ENCODE measurements around the gene SWSAP1. TPM values are rescaled to one million over a fixed set of nuclear protein-coding genes. Genes with fewer than 3 reads are reported as not detected.
A peak's percentile ranks its signal among the peaks of the same experiment; 100 is the strongest.

SWSAP1 gene
- total and polyA plus RNA-seq, 9 of the 15 experiments (the other 6 are each of a cell fraction or from before 2014, with no cell fraction given): 0.18 to 2.8 (median 1.7) TPM

DNA sequence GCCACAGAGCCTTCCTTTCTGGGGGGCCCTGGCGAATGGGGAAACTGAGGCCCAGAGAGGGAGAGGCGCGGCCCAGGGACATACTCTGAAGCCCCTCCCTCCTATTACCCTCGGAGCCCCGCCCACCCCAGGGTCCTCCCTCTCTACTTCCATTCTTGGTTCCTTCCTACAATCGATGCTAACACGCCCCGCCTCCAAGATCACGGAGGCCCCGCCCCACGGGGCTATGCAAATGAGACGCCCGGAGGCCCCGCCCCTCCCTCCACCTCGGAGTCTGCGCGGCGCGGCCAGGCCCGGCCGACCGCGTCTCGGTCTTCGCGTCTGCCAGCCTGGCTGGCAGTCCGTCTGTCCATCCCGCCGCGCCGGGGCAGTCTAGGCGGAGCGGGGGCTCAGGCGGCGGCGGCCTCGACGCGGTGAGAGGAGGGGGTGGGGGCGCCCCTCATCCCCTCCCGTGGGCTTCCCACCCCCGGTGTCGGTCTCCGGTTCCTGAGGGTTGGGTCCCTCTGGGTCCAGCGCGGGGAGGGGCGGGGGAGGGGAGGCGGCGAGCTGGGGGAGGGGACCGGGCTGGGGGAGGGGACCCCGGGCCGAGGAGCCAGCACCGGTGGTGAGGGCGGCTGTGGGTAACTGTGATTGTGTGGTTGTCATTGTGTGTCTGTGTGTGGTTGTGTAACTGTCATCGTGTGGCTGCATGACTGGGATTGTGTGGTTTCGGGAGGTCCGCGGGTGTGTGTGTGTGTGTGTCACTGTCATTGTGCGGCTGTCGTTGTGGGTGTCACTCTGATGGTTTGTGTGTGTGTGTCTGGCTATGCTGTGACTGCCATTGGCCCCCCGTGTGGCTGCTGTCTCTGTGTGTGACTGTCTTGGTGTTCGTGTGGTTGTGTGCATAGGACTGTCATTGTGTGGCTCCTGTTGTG is 19.0 kb upstream of the SWSAP1 start, which contains the start of gene PLPPR2 (continued):
- TF ChIP-seq, protein P1, sequence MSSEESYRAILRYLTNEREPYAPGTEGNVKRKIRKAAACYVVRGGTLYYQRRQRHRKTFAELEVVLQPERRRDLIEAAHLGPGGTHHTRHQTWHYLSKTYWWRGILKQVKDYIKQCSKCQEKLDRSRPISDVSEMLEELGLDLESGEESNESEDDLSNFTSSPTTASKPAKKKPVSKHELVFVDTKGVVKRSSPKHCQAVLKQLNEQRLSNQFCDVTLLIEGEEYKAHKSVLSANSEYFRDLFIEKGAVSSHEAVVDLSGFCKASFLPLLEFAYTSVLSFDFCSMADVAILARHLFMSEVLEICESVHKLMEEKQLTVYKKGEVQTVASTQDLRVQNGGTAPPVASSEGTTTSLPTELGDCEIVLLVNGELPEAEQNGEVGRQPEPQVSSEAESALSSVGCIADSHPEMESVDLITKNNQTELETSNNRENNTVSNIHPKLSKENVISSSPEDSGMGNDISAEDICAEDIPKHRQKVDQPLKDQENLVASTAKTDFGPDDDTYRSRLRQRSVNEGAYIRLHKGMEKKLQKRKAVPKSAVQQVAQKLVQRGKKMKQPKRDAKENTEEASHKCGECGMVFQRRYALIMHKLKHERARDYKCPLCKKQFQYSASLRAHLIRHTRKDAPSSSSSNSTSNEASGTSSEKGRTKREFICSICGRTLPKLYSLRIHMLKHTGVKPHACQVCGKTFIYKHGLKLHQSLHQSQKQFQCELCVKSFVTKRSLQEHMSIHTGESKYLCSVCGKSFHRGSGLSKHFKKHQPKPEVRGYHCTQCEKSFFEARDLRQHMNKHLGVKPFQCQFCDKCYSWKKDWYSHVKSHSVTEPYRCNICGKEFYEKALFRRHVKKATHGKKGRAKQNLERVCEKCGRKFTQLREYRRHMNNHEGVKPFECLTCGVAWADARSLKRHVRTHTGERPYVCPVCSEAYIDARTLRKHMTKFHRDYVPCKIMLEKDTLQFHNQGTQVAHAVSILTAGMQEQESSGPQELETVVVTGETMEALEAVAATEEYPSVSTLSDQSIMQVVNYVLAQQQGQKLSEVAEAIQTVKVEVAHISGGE (CRISPR knock-in tag; IDR thresholded peaks at IDR 0.05): no peak
- no peak for TF ChIP-seq TEAD2 (tag; IDR thresholded peaks at IDR 0.05)
- TF ChIP-seq SMARCB1 (IDR thresholded peaks at IDR 0.05; ENCODE audit: insufficient read length, low read depth): no peak
- TF ChIP-seq BRCA1 (IDR thresholded peaks at IDR 0.05): no peak
- no peak for TF ChIP-seq BRCA1 (CRISPR knock-in tag; IDR thresholded peaks at IDR 0.05)
- no peak for TF ChIP-seq PCBP2 (IDR thresholded peaks at IDR 0.05; ENCODE audit: low read depth, low read length, poor library complexity, severe bottlenecking)
- no peak for TF ChIP-seq PPARD (CRISPR knock-in tag; IDR thresholded peaks at IDR 0.05)
- TF ChIP-seq, protein P2, sequence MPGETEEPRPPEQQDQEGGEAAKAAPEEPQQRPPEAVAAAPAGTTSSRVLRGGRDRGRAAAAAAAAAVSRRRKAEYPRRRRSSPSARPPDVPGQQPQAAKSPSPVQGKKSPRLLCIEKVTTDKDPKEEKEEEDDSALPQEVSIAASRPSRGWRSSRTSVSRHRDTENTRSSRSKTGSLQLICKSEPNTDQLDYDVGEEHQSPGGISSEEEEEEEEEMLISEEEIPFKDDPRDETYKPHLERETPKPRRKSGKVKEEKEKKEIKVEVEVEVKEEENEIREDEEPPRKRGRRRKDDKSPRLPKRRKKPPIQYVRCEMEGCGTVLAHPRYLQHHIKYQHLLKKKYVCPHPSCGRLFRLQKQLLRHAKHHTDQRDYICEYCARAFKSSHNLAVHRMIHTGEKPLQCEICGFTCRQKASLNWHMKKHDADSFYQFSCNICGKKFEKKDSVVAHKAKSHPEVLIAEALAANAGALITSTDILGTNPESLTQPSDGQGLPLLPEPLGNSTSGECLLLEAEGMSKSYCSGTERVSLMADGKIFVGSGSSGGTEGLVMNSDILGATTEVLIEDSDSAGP (CRISPR knock-in tag; IDR thresholded peaks at IDR 0.05): no peak; the same call in 1 of the 2 replicates
- peak in 1 of 2 experiments; percentile 75; a peak in 2 of 4 replicates for TF ChIP-seq KDM1A (IDR thresholded peaks at IDR 0.05)
- TF ChIP-seq, protein P3, sequence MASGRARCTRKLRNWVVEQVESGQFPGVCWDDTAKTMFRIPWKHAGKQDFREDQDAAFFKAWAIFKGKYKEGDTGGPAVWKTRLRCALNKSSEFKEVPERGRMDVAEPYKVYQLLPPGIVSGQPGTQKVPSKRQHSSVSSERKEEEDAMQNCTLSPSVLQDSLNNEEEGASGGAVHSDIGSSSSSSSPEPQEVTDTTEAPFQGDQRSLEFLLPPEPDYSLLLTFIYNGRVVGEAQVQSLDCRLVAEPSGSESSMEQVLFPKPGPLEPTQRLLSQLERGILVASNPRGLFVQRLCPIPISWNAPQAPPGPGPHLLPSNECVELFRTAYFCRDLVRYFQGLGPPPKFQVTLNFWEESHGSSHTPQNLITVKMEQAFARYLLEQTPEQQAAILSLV (tag; IDR thresholded peaks at IDR 0.05): no peak
- TF ChIP-seq, protein P4, sequence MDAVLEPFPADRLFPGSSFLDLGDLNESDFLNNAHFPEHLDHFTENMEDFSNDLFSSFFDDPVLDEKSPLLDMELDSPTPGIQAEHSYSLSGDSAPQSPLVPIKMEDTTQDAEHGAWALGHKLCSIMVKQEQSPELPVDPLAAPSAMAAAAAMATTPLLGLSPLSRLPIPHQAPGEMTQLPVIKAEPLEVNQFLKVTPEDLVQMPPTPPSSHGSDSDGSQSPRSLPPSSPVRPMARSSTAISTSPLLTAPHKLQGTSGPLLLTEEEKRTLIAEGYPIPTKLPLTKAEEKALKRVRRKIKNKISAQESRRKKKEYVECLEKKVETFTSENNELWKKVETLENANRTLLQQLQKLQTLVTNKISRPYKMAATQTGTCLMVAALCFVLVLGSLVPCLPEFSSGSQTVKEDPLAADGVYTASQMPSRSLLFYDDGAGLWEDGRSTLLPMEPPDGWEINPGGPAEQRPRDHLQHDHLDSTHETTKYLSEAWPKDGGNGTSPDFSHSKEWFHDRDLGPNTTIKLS (IDR thresholded peaks at IDR 0.05; ENCODE audit: borderline replicate concordance, low read depth): no peak
